HG03565 (cell line): ENCODE results near the gene CXCL17.
A peak's percentile ranks its signal among the peaks of the same experiment; 100 is the strongest.

Experiments used
- ATAC-seq: cut with Tn5 transposase; IDR thresholded peaks from one replicate; pipeline ENCODE4 v1.9.1; 2021; ENCODE audit warnings: mild to moderate bottlenecking, moderate library complexity; ENCODE audit not compliant: unreplicated experiment

CXCL17 gene

GRCh38 chr19:42401365-42402303 lies 41.1 kb downstream of the CXCL17 start:
- no peak for ATAC-seq

- no peak for ATAC-seq
Observed at GRCh38 chr19:42400404-42400803, 42.3 kb downstream of the CXCL17 start.

- no peak for ATAC-seq
Observed at GRCh38 chr19:42397263-42398166, 45.2 kb downstream of the CXCL17 start.

- peak; percentile 94 for ATAC-seq
Observed at GRCh38 chr19:42396381-42397262, 46.1 kb downstream of the CXCL17 start.

GRCh38 chr19:42394751-42395150 lies 48.0 kb downstream of the CXCL17 start:
- no peak for ATAC-seq

DNA sequence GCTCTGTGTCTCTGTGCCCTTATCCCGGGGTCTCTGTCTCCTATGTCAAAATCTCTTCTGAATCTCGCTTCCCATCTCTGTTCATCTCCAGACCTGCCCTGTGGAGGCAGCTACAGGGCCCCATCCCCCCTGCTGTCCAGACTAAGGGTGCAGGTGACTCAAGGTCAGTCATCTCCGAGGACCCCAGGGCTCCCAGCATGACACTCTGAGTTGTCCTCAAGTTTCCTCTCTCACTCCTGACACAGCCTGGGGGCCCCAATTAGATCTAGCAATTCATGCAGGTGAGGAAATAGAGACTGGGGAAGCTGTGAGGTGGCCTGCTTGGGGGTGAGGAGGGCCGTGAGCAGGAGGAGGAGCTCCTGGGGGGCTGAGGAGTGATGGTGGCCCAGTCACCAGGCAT lies 50.6 kb downstream of the CXCL17 start:
- no peak for ATAC-seq

GRCh38 chr19:42389899-42390298 lies 52.8 kb downstream of the CXCL17 start, which contains the start of gene CNFN:
CNFN (minus strand) TSS chr19:42390297; CDS start chr19:42389037, 1,260 bp downstream.
- ATAC-seq: no peak

DNA sequence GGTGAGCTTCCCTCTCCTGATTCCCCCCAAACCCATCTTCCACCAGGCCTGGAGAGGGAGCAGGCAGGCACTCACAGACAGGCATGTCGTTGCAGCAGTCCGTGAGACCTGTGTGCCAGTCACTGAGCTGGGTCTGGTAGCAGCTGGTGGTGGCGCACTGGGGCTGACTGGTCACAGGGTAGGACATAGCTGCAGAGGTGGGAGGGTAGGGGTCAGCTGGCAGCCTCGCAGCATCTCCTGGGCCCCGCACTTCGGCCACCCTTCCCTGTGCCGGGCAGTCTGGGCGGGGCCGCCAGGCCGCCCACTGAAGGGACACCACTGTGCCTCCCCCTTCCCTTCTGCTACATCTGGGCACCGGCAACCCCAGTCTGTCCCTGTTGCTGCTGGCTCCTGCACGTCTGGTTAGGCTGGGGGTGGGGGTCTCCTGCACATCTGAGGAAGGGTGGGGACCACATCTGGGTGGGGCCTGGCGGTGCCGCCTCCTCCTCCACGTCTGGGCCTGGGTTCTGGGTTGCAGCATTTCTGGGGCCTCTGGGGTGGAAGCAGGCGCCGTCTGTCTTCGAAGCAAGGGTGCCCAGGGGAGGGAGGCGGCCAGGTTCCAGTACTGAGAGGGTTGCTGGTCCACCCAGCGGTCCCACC lies 53.8 kb downstream of the CXCL17 start:
- ATAC-seq: no peak

- no peak for ATAC-seq
Observed at GRCh38 chr19:42386974-42387707, 55.6 kb downstream of the CXCL17 start.

DNA sequence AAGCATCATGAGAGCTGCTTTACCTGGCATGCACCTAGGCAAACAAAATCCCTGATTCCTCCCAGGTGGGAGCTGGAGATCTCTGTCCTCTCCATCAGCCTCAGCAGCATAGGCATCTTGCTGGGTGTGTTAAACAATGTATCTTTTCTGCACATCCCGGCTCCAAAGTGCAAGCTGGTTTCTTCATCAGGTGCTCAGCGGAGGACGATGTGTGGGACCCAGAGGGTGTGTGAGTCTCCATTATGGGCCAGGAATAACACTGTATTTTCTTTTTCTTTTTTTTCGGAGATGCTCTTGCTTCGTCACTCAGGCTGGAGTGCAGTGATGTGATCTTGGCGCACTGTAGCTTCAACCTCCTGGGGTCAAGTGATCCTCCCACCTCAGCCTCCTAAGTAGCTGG lies 62.6 kb downstream of the CXCL17 start:
- ATAC-seq: no peak
